ENCODE results near the gene LRRC10B.

Gene LRRC10B

DNA sequence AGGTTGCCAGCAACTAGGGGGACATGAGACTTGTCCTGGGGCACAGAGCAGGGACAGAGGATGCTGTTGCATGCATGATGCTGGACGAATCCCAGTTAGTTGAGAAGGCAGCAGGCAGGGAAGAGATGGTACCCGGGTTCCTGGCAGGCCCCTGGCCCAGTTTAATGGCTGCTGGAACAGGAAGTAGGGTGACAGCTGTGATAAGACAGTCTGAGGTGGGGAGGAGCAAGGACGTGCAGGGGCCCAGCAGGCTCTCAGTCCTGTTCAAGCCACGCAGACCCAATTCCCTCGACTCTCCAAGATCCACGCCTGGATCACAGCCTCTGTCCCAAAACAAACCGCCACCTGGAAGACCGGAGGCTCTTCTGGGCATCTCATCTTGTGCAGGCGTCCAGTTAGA lies 32.0 kb downstream of the LRRC10B start:
- no peak for DNase-seq (ENCODE audit: low read depth)
- H3K4me3 ChIP-seq (ENCODE audit: control insufficient read depth, low read depth, low read length) = no peak overlapping the region
- TF ChIP-seq, protein P1, sequence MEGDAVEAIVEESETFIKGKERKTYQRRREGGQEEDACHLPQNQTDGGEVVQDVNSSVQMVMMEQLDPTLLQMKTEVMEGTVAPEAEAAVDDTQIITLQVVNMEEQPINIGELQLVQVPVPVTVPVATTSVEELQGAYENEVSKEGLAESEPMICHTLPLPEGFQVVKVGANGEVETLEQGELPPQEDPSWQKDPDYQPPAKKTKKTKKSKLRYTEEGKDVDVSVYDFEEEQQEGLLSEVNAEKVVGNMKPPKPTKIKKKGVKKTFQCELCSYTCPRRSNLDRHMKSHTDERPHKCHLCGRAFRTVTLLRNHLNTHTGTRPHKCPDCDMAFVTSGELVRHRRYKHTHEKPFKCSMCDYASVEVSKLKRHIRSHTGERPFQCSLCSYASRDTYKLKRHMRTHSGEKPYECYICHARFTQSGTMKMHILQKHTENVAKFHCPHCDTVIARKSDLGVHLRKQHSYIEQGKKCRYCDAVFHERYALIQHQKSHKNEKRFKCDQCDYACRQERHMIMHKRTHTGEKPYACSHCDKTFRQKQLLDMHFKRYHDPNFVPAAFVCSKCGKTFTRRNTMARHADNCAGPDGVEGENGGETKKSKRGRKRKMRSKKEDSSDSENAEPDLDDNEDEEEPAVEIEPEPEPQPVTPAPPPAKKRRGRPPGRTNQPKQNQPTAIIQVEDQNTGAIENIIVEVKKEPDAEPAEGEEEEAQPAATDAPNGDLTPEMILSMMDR (conservative IDR thresholded peaks at IDR 0.05; ENCODE audit: control insufficient read depth, insufficient read depth, low read depth, low read length) = no peak

DNA sequence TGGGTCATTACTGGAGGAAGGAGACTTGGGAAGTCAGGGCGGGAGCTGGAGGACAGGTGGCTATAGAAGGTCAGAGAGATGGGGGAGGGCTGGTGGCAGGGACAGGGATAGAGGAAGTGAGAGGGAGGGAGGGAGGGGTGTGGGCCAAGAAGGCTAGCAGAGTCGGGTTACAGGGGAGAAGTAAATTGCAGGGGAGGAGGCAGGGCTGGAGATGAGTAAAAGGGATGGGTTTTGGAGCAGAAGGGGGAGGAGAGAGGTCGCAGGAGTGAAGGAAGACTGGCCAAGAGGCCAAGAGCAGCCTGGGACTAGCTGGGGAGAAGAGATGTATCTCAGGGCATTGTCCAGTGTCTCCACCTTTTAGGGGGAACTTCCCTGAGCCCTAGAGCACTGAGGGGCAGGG lies 33.0 kb downstream of the LRRC10B start:
- peak; percentile 88 for DNase-seq (ENCODE audit: low read depth)
- TF ChIP-seq, protein P1 (conservative IDR thresholded peaks at IDR 0.05; ENCODE audit: control insufficient read depth, insufficient read depth, low read depth, low read length) = no peak
- no peak overlapping the region for H3K4me3 ChIP-seq (ENCODE audit: control insufficient read depth, low read depth, low read length)

DNA sequence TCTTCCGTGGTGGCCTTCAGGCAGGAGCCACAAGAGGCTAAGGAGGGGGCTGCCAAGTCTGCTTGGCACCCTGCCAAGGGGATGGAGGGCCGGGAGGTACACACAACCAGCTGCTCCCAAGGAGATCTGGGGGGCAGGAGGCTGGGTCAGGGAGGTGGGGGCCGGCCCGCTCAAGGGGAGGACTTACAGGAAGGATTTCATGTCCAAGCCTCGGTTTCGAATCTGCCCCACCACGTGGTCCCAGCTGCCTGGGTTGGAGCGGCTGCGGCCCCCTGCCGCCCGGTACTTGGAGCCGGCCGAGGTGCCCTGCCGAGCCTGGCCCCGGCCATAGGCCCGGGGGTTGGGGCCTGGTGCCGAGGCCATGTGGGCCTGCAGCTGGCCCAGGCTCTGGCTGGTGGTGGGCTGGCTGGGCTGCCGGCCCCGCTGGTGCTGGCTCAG lies 33.5 kb downstream of the LRRC10B start:
- TF ChIP-seq, protein P1 (conservative IDR thresholded peaks at IDR 0.05; ENCODE audit: control insufficient read depth, insufficient read depth, low read depth, low read length) = no peak
- DNase-seq (ENCODE audit: low read depth) = no peak
- no peak overlapping the region for H3K4me3 ChIP-seq (ENCODE audit: control insufficient read depth, low read depth, low read length)

DNA sequence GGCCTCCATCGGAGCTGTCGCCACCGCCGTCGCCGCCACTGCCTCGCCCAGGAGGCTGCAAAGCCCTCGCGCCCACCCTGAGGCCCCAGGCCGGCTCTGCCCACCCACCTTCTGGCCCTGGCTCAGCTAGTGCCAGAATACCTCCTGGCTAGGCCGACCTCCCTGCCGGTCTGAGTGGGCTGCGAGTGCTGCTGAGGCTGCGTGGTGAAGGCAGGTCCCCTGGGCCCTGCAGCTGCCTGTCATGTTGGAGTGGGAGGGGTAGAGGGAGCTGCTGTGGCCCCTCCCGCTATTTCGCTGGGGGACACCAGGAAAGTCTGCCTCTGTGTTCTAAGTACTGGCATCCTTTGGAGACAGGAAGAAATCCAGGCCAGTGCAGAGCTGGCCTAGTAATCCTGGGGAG lies 34.2 kb downstream of the LRRC10B start:
- TF ChIP-seq, protein P1 (conservative IDR thresholded peaks at IDR 0.05; ENCODE audit: control insufficient read depth, insufficient read depth, low read depth, low read length) = no peak
- DNase-seq (ENCODE audit: low read depth) = no peak
- H3K4me3 ChIP-seq (ENCODE audit: control insufficient read depth, low read depth, low read length) = no peak overlapping the region

DNA sequence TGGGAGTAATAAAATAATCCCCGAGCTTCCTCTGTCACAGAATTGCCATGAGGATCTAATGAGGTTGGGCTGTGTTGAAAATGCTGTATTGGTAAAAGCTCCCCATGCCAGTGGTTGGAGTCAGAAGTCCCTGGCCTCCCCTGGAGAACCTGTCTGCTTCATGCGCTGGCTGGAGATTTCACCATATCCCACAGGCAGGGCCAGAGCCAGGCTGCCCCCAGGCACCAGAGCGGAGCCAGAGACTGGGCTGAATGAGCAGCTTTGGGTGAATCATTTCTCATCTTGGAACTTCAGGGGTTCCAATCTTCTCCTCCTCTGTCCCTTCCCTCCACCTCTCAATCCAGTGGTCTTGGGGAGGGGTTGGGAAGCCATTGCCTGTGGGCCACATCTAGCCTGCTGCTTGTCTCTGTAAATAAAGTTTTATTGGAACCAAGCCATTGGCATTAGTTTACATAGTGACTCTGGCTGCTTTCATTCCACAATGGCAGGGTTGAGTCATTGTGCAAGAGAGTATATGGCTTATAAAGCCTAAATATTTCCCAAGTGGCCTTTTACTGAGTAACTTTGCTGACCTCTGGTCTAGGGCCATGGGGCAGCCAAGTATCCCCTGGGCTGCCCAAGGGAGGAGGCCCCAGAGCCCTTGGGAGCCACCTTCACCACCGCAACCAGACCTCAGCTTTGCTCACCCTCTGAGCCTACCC lies 35.2 kb downstream of the LRRC10B start:
- DNase-seq (ENCODE audit: low read depth) = peak; percentile 88
- H3K4me3 ChIP-seq (ENCODE audit: control insufficient read depth, low read depth, low read length) = no peak overlapping the region
- TF ChIP-seq, protein P1 (conservative IDR thresholded peaks at IDR 0.05; ENCODE audit: control insufficient read depth, insufficient read depth, low read depth, low read length) = no peak

DNA sequence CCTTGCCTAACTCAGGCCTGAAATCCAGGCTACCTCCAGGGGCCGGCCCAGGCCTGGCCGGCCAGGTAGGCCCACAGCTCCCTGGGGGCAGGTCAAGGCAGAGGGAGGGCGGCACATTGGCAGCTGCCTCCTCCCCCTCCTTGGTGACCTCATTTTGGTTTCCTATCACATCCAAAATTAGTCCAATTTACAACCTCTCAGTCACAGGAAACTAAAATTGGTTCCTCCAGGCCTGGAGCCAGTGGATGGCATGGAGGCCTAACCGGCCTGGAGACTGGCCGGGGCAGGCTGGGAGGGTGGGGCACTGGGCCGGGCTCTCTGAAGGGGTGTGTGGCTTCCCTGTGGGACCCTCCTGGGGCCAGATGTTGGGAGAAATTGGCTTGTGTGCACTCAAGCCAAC lies 35.9 kb downstream of the LRRC10B start:
- no peak for DNase-seq (ENCODE audit: low read depth)
- no peak overlapping the region for H3K4me3 ChIP-seq (ENCODE audit: control insufficient read depth, low read depth, low read length)
- TF ChIP-seq, protein P1 (conservative IDR thresholded peaks at IDR 0.05; ENCODE audit: control insufficient read depth, insufficient read depth, low read depth, low read length) = no peak

Data from fibroblast of mammary gland (primary cell).